NCI-H345 treated with DMSO at 0.1 percent for 48 hours (cell line): ENCODE data around the gene CHPT1.
"Not testable (repeated sequence)": the region's sequence is repeated elsewhere in the genome, so short reads cannot be mapped to it uniquely, and the experiment has no call there.

Experiments used
- DNase-seq: peaks from one replicate; lab custom pipeline; 2025; ENCODE audit not compliant: unreplicated experiment; lab: John Stamatoyannopoulos, UW

The CHPT1 gene

DNA sequence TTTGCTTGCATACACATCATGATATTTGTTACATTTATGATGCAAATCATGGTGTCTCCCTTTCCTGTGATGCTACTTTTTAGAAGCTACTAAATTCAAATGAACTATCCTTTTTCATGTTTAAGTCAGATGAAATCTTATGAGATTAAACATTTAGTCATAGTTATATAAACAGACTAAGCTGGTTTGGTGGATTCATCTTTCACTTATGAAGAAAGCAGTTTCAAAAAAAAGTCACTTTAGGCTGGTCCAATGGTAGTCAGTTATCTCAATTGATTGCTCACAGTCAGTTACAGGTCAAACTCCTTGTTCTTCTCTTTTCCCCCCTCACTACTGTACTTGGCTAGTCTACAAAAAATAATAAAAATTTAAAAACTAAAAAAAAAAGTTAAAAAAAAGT is 22.1 kb downstream of the CHPT1 start:
- no peak for DNase-seq

DNA sequence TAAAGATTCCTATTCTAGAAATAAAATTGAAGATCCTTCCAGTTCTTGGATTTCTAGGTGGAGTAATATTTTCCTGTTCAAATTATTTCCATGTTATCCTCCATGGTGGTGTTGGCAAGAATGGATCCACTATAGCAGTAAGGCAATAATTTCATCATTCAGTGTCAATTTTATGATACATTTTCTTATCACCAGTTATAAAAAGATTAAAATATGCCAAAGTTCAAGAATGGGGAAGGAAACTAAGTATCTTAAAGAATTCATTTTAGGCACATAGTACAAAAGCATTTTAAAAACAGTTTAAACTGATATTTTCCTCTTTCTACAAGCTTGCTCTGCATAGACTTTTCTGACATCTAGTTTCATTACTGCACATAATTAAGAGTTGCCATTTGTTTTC is 22.7 kb downstream of the CHPT1 start:
- DNase-seq: no peak

DNA sequence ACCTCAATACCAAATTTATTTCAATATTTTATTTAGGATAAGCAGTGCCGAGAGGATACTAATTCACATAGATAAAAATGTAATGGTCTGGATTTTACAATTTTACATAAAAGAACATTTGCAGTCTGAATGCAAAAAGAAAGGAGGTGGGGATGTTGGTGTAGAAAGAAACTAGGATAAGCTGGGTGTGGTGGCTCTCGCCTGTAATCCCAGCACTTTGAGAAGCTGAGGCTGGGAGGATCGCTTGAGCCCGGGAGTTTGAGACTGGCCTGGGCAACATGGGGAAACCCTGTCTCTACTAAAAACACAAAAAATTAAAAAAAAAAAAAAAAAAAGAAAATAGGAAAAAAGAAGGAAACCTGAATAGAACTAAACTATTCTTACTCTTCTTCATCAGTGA is 25.0 kb downstream of the CHPT1 start:
- DNase-seq: no peak

DNA sequence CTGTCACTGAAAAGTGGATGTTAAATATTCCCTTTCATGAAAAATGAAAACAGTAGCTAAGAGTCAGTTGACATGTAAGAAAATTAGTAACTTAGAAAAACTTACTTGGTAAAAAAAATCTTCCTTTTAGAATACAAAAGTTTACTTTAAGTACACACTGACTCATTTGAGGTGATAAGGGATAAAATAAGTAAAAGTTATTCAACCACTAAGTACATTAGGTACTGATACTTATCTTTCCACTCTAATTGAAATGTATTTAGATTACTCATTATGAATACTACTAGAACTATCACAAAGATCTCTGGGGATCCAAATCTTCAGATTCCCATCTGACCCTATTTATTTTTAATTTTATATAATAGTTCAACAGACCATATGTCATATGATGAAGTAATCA is 29.7 kb downstream of the CHPT1 start:
- DNase-seq: no peak

DNA sequence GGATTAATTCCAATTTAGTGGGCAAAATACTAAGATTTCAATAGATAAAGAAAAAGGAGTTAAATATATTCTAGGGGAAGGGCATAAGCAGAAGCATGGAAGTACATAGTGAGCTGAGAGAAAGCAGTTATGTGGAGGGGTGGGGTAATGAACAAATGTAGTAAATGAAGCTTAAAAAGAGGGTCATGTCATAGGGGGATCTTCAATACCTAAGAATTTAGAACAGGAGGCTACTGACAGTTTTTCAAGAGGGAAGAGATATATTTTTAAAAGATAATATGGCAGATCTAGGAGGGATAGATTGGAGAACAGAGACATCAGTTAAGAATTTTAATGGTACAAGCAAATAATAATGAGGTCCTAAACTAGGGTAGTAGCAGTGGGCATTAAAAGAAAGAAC is 32.4 kb downstream of the CHPT1 start:
- DNase-seq: no peak

DNA sequence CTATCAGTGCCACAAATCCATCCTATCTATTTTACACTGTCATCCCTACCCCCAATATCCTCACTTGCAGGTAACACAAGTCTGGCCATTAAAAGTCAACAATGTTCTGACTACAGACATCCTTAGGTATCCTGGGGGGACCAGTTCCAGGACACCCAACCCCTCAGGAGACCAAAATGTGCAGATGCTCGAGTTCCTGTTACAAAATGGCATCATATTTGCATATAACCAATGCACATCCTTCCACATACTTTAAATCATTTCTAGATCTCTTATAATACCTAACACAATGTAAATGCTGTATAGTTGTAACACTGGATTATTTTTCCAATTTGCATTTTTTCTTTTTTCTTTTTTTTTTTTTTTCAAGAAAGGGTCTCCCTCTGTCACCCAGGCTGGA is 34.9 kb downstream of the CHPT1 start:
- DNase-seq: no peak

DNA sequence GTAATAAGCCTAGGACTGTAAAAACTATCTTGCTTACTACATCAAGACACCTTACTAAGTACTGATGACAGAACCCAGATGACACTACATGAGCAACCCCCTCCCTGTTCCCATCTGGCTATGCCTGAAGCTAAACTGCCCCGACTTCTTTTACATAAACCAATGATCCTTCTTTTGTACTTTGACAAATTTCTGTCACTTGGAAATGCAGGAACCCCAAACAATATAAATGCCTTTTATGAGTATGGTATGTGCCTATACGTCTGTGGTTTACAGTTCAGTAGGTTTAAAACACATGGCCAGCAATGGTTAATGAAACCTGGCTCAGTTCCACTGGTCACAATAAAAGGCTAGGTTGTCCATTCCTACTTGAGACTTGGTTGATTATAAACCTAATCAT is 35.7 kb downstream of the CHPT1 start:
- no peak for DNase-seq

DNA sequence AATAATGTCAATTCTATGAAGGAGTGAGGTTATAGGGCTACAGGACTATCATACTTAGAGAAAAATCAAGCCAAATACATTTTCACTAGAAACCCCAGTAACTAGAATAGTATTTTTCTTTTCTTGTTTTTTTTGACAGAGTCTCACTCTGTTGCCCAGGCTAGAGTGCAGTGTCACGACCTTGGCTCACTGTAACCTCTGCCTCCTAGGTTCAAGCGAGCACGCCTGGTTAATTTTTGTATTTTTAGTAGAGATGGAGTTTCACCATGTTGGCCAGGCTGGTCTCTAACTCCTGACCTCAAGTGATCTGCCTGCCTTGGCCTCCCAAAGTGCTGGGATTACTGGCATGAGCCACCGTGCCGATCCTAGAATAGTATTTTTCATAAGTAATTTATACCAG is 37.0 kb downstream of the CHPT1 start:
- not testable (repeated sequence) for DNase-seq

DNA sequence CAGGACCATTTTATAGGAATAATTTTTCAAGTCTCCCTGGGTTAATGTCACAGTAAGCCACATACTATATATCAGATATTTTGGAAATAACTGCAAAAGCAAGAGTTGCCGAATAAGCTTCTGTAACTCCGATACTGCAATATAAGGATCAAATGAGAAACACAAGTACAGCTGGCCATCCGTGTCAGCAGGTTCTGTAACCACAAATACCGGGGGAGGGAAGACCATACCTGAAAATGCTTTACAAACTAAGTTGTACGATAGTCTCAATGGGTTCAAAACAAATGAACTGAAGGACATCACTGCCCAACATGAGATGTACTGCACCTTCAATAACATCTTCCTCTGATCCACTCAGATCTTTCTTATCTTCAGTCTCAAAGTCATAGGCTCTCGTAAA is 40.0 kb downstream of the CHPT1 start:
- no peak for DNase-seq

DNA sequence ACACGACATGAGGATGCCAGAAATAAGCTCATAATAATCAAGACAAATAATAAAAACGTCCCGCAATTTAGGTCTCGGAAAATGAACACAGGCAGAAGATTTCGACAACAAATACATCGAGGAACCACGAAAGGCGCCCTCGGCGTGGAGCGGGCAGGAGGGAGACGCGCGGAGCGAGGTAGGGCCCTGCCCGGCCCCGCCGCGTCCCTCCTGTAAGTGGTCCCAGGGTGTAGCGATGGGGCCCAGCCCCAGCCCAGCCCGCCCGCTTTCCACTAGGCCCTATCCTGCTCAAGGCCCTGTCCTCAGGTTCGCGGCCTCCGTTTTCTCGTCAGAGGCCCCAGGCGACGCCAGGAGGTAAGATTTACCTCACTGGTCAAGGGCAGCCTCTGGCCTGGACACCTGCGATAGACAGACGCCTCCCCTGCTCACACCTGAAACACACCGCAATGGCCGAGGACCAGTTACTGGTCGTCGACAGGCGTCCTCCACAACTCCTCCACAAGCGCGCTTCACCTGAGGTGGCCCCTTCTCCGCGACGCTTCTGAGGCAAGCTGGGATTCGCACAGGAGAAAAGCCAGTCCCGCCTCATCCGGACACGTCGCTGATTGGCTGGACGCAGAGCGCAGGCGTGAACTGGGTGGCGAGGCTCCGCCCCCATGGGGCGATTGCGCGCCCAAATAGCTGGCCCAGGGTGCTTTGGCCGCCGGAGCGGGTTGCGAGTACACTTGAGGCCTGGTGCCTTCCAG is 41.7 kb downstream of the CHPT1 start, which contains the start of gene SYCP3:
TSS of gene SYCP3 (minus strand) at position 543 of the 746 bp plus-strand sequence. CDS start 1,527 bp downstream, outside the sequence.
- DNase-seq: no peak

DNA sequence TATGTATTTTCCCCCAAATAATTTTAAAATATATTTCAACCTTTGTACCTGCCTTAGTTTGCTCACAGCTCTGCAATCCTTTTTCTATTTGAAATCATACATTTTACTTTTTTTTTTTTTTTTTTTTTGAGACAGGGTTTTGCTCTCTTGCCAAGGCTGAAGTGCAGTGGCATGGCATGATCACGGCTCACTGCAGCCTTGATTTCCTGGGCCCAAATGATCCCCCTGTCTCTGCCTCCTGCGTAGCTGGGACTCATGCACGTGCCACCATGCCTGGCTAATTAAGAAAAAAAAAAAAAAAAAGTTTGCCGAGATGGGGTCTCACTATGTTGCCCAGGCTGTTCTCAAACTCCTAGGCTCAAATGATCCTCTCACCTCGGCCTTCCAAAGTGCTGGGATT is 43.1 kb downstream of the CHPT1 start:
- DNase-seq: no peak

DNA sequence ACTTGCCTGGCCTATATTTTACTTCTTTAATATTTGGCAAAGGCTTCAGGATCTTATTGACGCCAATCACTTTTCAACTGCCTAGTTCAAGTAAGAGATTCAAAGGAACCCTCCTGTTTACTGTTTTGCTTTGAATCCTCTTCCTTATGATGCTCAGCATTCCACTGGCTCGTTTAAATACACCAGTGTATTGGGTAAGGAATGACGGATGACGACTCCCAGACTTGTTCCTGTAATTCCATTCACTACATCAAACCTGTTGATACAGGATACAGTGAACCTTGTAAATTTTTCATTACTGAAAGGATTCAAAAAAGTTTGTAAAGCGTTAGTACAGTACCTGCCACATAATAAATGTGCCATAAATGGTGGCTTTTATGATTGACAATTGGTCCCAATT is 43.5 kb downstream of the CHPT1 start:
- no peak for DNase-seq

DNA sequence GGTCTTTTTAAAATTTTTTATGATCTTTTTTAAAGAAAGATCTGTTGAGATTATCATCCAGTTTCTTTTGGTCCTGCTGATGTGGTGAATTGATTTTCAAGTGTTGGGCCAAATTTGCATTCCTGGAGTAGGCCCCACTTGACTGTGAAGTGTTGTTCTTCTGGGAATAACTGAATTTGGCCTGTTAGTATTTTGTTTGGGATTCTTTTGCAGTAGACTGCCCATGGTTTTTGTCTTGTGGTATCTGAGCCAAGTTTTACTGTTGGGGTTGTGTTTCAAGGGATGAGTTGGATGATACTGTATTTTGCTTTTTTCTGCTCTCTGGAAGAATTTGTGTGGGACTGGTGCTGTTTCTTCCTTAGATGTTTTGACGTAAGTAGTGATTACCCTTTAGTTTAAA is 45.8 kb downstream of the CHPT1 start:
- no peak for DNase-seq

DNA sequence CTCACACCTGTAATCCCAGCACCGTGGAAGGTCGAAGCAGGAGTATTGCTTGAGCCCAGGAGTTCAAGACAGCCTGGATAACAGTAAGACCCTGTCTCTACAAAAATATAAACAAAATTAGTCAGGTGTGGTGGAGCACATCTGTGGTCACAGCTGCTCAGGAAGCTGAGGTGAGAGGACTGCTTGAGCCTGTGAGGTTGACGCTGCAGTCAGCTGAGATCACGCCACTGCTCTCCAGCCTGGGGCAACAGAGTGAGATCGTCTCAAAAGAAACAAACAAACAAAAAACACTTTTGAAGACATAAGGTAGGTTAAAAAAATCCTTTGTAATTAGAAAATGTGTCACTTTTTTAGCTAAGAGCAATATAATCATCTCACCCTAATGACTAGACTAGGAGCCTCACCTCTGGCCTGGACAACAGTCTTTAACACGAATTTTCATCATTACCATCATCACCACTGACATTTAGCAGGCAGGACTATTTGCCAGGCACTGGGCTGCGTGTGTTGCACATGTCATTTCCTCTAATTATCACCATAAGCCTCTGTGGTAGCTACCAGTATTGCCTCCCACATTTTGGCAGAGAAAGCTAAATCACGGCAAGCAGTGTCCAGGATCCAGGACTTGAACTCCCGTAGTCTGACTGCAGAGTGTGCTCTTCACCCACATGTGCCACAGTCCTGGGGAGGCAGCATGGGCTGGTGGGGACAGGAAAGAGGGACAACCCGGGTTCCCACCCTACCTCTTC is 46.5 kb downstream of the CHPT1 start:
- DNase-seq: no peak

DNA sequence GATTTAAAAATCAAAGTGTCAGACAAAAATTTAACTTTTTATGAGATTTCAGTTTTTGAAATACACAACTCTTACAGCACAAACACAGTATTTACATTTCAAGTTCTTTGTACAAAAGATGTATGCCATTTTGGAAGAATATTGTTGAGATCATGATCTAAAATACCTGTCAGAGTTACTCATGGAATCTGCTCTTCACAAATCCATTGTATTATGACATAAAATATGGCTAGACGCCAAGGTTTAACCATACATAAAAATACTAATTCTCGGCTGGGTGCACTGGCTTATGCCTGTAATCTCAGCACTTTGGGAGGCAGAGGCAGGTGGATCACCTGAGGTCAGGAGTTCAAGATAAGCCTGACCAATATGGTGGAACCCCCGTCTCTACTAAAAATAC is 48.0 kb downstream of the CHPT1 start:
- no peak for DNase-seq

DNA sequence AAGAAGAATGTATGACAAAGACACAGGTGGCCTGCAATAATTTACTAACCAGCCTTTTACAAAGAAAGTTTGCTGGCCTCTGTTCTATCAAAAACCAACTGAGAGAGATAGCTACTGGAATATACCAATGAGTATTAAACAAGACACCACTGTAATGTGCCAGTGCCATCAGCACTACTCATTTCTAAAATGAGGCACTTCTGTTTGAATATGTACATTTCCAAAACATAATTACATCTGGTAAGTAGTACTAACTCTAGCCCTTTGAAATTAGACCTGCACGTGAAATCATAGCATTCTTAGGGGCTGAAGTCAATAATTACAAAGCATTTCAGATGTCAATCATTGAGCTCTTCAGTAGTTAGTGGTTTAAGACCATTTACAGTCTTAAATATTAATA is 48.8 kb downstream of the CHPT1 start:
- DNase-seq: no peak

DNA sequence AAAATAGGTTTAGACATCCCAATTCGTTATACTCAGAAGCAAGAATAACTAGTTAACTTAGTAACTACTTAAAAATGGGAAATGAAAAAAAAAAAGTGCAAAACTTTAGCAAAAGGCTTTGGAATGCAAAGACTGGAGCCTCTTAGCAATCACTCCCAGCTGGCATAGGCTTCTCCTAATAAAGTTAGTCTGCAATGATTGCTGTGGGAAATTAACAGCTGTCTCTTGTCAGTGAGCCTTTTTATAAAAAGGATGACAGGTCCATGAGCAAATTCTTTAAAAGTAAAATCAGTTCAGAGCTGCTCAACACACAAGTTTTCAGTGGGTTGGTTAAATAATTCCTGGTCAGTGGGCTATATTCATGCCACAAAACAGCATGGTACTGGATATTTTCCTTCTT is 49.2 kb downstream of the CHPT1 start:
- no peak for DNase-seq

DNA sequence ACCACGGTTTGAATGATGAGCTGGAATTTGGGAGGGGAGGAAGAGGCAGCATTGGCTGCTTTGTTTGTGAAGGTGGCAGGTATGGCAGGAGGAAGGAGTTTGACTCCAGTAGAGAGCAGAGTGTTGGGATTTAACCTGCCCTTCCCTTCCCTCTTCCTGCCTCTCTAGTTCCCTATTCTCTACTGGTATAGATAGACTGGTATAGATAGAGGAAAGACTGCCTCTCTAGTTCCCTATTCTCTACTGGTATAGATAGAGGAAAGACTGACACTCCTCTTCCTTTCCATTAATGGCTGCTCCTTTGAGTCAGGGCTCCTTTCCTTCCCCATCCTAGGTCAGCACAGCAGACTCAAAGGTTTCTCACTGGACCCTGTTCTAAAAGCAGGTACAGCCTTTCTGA is 50.3 kb downstream of the CHPT1 start:
- no peak for DNase-seq

DNA sequence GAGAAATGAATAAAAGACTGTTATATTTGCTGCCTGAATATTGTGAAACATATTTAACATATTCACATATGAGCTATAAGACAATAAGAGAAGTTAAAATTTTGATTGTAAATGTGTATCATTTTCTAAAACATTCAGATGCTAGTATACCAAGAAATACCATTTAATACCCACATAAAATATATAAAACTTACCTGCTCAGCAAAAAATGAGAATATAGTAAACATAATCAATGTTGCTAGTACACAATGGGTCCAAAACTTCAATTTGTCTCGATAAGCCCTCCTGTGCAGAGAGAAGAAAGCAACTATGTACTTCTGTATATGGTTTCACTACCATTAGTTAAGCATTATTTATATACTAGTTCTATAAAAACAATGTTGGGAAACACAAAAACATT is 51.5 kb downstream of the CHPT1 start:
- no peak for DNase-seq

DNA sequence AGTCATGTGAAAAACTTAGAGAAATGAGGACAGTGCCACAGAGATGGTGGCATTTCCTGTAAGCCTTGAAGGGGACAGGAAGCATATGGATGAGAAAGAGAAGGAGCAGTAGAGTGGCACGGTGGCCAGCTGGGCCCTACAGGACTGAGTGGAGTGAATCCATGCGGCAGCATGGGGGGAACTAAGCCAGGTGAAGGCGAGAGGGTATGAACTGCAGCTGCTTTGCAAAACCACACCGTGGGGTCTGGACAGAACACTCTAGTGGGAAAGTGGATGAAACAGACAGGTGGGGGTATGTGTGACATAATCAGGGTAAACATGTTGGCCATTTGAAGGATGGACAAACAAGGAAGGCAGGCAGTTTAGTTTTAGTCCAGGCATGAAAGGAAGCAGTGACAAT is 52.2 kb downstream of the CHPT1 start:
- DNase-seq: no peak

DNA sequence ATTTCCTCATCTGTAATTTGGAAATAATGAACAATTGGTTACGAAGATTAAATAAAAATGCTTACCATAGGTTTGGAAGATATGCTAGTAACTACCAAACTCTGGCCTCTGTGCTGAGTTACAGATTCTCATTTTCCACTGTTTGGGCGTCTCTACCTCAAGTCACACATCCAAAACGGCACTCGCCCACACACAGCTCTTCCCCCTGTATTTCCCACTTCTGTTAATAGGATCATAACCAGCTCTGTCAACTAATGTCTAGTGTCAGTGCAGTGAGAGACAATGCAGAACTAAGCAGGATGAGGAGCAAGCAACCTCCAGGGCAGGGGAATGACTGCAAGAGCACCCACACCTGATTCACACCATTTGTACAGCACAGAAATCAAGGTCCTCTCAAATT is 52.7 kb downstream of the CHPT1 start:
- no peak for DNase-seq

DNA sequence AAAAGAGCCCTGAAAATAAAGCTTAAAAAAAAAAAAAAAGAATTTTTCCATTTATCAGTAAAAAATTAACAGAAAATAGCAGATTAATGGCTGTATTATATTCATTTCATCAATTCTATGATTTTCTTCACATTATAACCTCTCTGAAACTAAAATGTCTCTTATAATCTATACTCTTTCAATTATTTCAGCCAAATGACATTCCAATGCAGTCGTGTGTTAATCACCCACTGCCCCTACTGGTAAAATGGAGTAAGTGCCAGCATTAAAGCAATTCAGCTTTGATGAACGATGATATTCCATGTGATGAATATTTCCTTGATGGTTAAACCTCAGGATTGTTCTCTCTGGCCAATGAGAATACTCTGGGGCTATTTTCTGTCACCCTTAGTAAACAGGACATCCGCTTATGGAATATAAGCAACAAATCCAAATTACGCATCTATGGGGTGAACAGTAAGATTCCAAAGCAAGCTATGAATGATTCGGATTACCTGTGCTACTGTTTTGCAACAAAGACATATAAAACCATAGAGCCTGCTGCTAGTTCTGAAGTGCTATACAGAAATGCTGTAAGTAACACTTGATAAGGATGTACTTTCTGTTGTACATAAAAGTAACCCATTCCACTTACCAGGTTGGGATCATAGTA is 62.1 kb downstream of the CHPT1 start:
- DNase-seq: peak; percentile 13
